HG02852 (cell line): ENCODE measurements around the gene CDK15.

Source experiments
- ATAC-seq: cut with Tn5 transposase; IDR thresholded peaks from one replicate; pipeline ENCODE4 v1.9.1; 2021; ENCODE audit warnings: mild to moderate bottlenecking, moderate library complexity; ENCODE audit not compliant: unreplicated experiment

CDK15 gene

DNA sequence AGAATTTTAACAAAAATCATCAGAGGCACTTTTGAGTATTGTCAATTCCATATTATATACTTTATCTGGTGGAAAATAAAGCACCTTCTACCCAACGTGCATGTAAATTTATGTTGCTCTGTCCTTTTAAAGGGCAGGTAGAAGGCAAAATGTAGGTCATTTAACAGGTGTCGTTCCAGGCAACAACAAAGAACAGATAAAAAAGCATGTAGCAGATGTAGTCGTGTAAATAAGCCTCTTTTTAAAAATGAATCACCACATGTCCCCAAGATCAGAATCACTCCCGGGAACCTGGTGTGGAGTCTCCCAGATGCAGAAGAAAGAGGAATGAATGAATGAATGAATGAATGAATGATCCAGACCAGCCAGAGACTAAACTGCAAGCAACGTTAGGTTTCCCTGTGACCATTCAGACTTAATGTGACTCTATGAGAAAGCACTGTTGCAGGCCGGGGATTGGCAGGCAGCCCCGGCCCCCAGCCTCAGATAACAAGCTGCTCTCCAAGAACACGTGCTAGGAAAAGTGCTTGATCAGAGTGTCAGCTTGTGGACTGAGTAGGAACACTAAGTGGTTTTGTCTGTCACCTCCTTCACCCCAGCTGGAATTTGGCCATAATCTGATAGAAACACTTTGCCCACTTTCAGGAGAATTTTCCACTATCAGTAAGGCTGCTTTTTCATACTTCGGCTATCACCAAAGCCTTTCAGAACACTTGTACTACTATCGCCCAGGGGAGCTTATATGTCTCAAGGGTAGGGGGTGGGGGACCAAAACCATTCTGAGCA, 100.6 kb downstream of the CDK15 start:
- no peak for ATAC-seq

DNA sequence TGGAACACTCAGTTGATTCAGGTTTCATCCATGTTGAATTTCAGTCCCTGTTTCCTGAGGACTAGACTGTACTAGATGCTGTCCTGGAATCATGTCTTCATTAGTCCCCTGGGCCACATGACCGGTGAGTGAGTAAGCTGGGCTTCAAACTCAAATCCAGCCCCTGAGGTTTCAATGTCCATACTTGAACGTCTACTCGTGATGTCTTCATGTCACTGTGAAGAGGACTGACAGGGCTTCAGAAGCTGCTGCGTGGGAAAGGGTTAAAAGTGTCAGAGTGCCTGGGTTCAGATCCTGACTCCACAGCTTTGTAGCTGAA, 101.2 kb downstream of the CDK15 start:
- ATAC-seq: no peak

DNA sequence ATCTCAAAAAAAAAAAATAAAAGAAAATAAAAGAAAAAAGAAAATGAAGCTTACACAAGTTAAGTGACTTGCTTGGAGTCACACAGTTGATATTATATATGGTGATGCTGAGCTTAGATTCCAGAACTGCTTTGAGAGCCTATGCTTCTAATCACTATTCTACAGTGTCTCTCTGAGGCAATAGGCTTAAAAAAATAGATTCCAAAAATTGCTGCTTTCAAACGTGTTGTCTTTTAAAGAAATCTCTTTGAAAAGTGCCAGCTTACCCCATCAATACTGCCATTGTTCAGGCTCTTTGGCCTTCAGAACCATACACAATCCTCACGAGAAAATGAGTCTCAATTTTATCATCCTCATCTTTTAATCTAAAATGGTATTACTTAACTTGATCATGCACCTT, 102.6 kb downstream of the CDK15 start:
- no peak for ATAC-seq

DNA sequence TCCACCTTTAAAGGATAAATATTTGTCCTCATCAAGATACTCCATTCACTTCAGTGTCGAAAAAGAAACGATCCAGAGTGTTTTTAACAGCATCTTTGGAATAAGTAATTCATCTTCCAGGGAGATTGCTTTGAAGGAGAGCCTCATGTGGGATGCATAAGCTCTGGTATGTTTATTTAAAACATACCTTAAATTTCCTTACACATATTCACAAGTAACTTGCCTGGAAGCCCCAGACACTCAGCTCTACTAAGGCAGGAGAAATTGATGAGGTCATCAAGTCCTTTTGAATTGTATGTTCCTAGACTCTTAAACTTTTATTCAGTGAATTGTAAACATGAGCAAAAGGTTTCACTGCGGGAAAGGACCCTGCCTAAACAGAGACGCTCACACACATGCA, 103.0 kb downstream of the CDK15 start:
- ATAC-seq: no peak

DNA sequence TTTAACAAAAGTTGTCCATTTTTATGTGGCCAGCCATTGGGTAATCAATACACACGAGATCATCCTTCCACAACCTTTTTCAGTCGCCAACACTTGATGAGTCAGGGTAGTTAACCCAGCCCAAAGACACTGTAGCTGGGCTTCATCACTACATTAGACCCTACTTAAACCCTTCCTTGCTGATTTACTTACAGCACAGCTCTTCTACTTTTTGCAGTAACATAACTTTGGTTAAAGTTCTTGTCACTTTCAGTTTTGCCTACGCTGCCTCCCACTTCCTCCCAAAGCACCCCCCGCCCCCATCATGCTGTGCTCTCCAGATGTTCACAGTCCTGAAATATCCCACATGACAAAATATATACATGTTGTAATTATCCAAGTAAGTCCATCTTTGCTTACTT, 103.6 kb downstream of the CDK15 start:
- no peak for ATAC-seq

DNA sequence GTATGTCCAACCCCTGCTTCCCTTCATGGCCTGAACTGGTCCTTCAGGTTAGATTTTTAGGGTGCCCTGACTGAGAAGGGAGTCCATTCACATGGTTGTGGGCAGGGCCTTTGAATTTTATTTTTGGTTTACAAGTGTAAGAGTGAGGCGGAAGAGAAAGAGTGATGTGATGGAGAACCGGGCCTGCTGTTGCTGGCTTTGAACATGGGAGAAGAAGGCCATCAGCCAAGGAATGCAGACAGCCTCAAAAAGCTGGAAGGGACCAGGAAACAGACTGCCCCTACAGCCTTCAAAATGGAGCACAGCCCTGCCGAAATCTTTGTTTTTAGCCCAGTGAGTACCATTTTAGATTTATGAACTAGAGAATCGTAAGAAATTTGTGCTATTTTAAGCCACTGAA, 105.0 kb downstream of the CDK15 start:
- ATAC-seq: no peak

DNA sequence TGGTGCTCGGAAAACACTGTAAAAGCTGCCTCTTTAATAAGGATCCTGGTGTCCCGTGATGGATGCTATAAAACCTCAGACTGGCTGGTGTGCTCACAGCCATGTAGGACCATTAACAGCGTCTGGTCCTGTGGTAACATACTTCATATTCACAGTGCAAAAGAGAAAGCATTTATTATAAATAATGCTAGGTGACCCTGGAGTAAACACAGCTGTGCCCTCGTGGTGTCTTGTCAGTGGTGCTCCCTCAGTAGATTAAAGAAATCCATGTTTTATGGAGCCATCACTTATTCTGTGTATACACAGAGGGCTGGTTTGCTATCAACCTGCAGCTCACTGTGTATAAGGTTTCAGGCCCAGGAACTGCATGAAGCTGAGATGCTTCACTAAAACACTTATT, 106.9 kb downstream of the CDK15 start:
- no peak for ATAC-seq

DNA sequence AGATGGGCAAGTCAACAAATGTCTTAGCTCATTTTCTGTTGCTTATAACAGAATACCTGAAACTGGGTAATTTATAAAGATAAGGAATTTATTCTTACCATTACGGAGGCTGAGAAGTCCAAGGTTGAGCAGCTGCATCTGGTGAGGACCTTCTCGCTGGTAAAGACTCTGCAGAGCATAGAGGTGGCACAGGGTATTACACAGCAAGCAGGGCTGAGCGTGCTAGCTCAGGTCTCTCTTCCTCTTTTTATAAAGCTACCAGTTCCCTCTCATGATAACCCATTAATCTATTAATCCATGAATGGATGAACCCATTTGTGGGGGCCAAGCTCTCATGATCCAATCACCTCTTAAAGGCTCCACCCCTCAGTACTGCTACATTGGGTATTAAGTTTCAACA, 109.1 kb downstream of the CDK15 start:
- no peak for ATAC-seq

DNA sequence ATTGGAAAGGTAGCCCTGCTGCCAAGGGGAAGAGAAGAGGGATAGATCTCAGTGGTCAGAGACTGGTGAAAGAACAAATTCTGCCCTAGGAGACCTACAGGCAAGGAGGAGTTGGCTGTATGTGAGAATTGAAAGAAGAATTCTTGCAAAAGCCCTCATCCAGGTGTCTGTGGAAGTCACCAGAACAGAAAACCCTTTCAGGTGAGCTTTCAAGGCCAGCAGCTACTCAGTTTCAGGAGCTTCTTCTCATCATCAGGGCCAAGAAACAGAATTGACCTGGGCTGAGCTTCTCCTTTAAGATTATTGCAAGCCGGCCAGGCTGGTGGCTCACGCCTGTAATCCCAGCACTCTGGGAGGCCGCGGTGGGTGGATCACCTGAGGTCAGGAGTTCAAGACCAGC, 110.2 kb downstream of the CDK15 start:
- ATAC-seq: no peak

DNA sequence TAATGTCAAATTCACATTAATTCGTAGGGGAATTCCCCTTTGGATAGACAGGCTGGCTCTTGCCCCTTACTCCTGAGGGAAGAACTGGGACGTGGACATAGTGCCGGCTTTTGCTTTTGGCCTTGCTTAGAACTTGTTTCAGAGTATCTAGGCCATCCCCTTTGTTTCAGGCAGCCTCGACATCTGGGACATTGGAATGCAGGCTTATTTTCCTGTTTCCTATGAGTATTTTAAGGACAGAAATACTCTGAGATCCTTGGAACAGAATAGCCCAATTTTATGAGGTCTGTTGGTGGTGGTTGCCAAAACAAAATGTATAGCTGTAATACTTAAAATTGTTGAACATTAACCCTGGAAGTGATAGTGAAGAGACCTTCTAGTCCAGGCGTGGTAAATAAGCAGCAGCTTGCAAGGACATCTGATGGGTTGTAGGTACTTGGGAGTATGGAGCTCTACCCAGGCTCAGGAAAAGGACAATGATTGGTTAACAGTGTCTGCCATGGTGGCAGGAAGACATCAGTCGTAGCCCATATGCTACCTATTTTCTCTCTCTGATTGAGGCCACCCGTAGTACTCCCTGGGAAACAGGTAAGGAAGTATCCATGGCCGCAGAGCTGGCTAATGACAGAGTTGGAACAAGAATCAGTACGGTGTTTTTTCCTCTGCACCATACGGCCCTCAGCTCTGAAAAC, 112.4 kb downstream of the CDK15 start:
- ATAC-seq: no peak

DNA sequence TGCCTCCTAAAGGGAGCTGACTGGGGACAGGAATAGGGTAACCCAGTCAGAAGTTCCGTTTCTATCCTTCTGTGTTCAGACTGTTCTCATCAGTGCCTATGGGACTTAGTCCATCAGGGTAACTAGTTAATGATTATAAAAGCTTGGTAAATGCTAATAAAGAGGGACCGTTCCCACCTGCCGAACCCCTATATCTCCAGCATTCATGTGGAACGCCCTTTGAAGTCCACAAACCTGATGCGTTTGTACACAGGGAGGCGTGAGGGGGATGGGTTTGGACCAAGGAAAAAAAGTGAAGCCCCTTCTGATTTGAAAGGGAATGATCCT, 112.9 kb downstream of the CDK15 start:
- ATAC-seq: no peak

DNA sequence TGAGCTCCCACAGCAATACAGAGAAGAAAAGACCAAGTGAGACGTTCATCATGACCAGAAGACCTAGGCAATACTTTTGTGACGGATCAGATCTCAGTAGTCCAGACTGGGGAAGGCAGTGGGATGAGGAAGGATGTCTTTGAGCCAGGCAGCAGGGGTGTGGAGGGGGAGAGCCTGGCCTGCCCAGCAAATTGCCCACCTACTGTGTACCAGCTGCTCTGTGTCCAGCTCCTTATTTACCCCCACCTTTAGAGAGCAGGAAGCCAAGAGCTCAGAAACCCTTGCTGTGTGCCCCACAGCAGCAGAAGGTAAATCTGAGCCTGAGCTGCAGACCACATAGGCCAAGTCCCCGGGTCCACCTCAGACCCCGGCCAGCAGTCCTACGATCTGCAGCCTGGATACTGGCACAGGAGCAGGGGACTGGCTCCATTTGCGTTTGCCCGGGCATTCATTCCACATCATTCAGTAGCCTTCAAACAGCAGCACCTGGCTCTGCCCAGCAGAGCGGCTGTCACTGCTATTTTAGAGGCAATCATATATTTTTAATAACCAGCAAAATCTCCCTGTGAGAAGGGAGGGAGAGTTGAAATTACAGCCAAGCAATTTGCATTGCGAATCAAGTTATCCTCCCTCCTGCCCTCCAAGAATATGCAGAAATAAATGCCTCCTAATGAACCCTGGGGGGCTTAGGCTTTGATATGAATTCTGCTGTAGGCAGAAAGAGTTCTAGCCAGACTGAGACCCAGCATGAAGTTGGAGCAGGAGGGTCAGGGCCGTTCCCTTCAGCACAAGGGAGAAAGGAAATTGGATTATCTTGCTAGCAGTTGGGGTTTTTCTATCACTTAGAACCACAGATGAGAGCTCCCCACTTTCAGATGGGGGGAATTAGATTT, 117.3 kb downstream of the CDK15 start:
- no peak for ATAC-seq

DNA sequence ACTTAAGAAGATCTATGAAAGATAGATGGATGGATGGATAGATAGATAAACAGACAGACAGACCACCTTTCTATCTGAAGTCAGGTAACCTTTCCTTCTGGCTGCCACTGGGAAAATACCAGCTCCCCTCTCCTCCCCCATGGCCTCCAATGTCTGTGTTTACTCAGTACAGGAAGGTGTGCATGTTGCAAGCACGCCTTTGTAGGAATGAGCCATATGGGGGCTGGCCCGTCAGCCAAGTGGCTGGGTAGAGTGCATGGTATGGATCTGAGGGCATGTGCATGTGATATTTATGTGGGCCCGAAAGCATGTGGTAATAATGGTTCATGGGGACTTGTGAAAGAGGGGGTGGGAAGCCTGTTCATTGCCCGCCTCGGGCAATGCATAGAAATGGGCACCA, 118.1 kb downstream of the CDK15 start:
- ATAC-seq: no peak

DNA sequence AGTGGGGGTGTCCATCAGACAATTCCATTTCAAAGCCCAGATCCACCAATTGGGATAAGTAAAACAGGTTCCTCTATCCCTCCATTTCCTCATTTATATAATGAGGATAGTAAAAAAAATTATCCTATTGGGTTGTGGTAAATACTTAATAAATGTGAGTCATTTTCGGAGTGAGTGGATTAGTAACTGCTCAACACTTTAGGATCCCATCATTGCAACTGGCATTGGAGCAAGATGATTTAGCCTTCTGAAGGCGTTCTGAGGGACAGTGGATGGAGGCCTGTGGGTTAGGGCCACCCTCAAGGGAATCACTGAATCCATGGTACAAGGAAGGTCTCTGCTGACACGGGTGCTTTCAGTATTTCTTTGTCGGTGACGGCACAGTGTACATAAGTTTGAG, 118.7 kb downstream of the CDK15 start:
- no peak for ATAC-seq

DNA sequence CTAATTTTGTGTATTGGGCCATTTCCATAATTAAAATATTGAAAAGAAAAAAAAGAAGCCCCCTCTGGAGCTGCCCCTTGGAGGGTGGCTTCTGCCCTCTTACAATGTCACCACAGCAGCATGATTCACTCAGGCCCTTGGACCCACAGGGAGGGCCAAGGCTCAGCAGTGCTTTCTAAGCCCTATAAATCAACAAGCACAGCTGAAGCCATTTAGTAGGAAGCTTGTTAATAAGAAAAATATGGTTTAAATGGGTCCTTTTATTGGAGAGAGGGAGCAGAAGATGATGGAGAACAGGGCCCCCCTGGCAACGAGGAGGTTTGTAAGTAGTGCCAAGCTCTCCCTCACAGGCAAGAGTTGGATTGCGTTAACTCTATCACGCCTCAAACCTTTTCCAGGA, 119.7 kb downstream of the CDK15 start:
- no peak for ATAC-seq

DNA sequence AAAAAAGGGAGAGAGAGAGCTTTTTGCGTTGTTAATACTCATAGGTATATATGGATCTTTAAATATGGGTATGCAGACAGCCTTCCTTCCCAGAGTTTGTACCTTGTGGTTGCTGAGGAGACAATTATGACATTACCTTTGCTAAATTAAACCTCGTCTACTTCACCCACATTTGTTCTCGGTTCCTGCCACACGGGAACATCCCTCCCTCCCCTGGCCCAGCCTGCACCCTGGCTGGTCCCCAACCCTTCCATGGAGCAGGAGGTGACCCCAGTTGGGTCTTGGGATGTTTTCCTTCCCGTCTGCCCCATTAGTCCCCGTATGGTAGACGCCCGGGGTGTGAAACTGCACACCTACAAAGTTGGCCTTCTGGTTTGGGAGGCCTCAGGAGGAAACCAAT, 122.0 kb downstream of the CDK15 start:
- no peak for ATAC-seq

DNA sequence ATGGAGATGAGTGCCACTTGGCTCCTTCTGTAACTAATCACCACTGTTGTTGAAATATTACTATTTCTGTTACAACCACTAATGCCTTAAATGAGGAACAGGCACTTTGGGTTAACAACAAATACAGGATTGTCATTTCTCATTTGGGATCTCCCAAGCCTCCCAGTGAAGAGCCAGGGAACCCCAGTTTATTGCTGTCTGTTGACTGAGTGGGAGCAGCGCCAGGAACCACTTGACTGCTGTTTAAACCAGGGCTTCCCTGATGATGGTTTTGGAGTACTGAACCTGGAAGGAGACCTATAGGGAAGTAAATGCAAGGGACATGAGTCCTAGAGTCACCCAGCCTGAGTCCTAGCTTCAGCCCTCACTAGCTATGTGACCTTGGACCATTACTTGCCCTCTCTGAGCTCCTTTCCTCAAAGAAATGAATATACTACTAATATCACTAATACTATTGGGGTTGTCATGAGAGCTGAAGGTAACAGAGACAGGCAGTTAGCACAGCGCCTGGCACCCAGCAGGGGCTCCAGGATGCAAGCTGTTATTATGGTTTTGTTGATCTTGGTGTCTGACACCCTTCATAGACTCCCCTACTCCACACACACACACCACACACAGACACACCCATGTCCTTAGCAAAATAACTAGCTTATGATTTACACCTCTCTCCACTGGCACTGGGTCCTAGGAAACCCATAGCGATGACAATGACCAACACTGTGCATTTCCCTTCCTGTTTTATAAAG, 123.1 kb downstream of the CDK15 start:
- no peak for ATAC-seq

DNA sequence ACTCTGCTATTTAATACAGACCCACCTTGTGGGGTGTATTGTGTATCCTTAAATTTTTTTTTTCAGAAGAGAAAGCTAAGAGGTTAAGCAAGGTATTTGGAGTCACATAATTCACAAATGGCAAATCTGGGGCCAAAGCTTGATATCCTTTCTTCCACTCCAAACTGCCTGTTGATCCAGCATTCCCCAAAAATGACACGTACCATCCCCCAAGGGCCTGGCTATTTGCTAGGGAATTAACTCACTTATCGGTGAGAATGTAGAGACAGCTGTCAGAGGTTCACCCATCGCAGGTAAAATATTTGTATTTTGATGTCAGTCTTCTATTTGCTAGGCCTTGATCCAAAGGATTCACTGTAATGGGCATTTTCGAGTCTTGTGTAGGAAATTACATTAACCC, 123.7 kb downstream of the CDK15 start:
- ATAC-seq: no peak

DNA sequence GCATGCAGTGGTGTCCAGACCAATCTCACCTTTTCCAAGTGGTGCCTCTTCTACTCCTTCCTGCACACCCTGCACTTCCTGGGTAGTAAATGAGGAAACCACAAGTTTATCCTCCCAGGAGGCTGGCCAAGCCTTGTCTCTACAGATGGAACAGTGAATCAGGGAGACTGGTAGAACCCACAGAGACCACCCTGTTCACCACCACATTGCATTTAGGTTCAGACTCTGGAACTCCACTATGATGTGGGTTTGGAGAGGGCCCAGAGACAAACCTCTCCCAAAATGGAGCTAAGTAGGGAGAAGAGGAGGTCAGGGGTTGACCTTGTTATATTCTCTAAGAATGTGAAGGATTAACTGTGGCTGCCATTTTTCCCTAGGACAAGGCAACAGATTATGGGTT, 124.5 kb downstream of the CDK15 start:
- no peak for ATAC-seq

DNA sequence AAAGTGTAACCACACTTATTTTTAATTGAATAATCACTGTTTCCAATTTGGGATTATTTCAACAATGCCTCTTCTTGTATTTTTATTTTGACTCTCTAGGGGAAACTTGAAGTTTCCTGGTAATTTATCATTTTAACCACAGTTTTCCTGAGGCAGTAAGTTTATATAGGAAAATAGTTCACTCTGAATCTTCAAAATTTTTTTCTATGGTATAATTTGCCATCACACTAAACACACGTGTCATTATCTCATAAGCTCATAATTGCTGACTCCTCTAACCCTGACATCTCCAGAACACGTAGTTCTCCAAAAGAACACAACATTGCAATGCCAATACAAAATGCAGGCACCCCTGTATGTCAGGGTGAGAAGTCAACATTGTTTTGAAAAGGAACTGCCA, 125.1 kb downstream of the CDK15 start:
- no peak for ATAC-seq

DNA sequence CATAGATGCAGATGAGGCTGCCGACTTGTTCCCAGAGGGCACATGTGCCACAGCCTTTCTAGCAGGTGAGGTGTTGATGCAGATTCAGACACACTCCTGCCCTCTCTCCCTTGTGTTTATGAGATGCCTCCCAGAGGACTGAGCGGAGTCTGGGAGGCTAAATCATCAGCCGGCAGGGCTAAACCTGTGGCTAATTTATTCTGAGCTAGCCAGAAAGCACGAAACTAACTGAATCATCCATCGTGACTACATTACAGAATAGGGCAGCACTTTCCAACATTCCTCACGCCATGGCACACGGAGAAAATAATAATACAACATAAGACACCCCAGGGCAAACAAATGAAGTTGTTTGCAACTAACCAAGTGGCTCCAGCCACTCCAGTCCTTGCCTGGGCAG, 125.6 kb downstream of the CDK15 start:
- ATAC-seq: no peak
